Activated CD4-positive, alpha-beta T cell treated with anti-CD3 and anti-CD28 coated beads, Interleukin-2, amount 10 ng/mL, durations not matched to agents 7 days and 5 days (primary cell): ENCODE results near the gene DNAH7. TPM values are rescaled to one million over a fixed set of nuclear protein-coding genes. Genes with fewer than 3 reads are reported as not detected.
"Not testable (repeated sequence)": the region's sequence is repeated elsewhere in the genome, so short reads cannot be mapped to it uniquely, and the experiment has no call there.

ENCODE experiments used
- CTCF ChIA-PET: fragments of 350-600 bp; sonication (Branson Sonifier 250); formaldehyde crosslinking; loops from one replicate; lab custom pipeline; 2021; ENCODE audit warnings: antibody characterized with exemption; lab: Charles Lee
- POLR2A ChIA-PET: fragments of 350-600 bp; sonication (Branson Sonifier 250); formaldehyde crosslinking; loops from one replicate; lab custom pipeline; 2021; ENCODE audit warnings: antibody characterized with exemption; lab: Charles Lee
- DNase-seq: peaks from one replicate; pipeline ENCODE4 v3.0.0-alpha.2; 2020
- H3K27ac Mint-ChIP-seq: one replicate; pipeline ENCODE4 v1.8.0; 2021; ENCODE audit warnings: mild to moderate bottlenecking, moderate library complexity, mixed read lengths
- H3K27me3 Mint-ChIP-seq: one replicate; pipeline ENCODE4 v1.8.0; 2021; ENCODE audit warnings: mixed read lengths
- H3K36me3 Mint-ChIP-seq: one replicate; pipeline ENCODE4 v1.8.0; 2021; ENCODE audit warnings: low read depth, mixed read lengths
- H3K4me1 Mint-ChIP-seq: one replicate; pipeline ENCODE4 v1.8.0; 2021; ENCODE audit warnings: mixed read lengths
- H3K4me3 Mint-ChIP-seq: one replicate; pipeline ENCODE4 v1.8.0; 2021; ENCODE audit warnings: mild to moderate bottlenecking, moderate library complexity, mixed read lengths
- H3K9me3 Mint-ChIP-seq: one replicate; pipeline ENCODE4 v1.8.0; 2021; ENCODE audit warnings: mixed read lengths
- total RNA-seq, 2 experiments: library from RNA; stranded (reverse); gene quantifications; one replicate each; pipeline ENCODE4 v1.2.3, GENCODE V29; 2021

The DNAH7 gene
- total RNA-seq, 2 experiments from 2014 or later, result 0.04 TPM; not detected in 1

GRCh38 chr2:195706161-195706900, 362.3 kb downstream of the DNAH7 start:
- ChIA-PET POLR2A (no interaction called here), CTCF (interaction anchor here (0.7 kb wide), 1 partner anchor 347 kb away, joined by 3 read pairs; no protein-coding TSS in a partner anchor)

GRCh38 chr2:195700480-195700879, 368.2 kb downstream of the DNAH7 start:
- H3K4me1 Mint-ChIP-seq, result peaks cover 5% of the 10 kb centered on the region
- no peak overlapping the region for H3K4me3 Mint-ChIP-seq
- H3K27ac Mint-ChIP-seq, result no peak overlapping the region
- no peaks in the 10 kb centered on the region for H3K27me3 Mint-ChIP-seq
- peaks cover 52% of the 10 kb centered on the region for H3K36me3 Mint-ChIP-seq
- DNase-seq, result no peak
- peaks cover 22% of the 10 kb centered on the region for H3K9me3 Mint-ChIP-seq
- POLR2A ChIA-PET, result no interaction called here
- CTCF ChIA-PET, result no interaction called here

More at GRCh38 chr2:195706161-195706900, 362.3 kb downstream of the DNAH7 start:
- no peak overlapping the region for H3K4me3 Mint-ChIP-seq
- H3K4me1 Mint-ChIP-seq, result no peaks in the 10 kb centered on the region
- H3K9me3 Mint-ChIP-seq, result peaks cover 4% of the 10 kb centered on the region
- peaks cover 37% of the 10 kb centered on the region for H3K36me3 Mint-ChIP-seq
- no peak for DNase-seq
- no peak overlapping the region for H3K27ac Mint-ChIP-seq
- no peaks in the 10 kb centered on the region for H3K27me3 Mint-ChIP-seq

GRCh38 chr2:195697681-195698220, 370.9 kb downstream of the DNAH7 start:
- DNase-seq, result no peak
- Mint-ChIP-seq H3K36me3 (peaks cover 72% of the 10 kb centered on the region), H3K27me3 (no peaks in the 10 kb centered on the region), H3K27ac (no peak overlapping the region), H3K4me1 (peaks cover 13% of the 10 kb centered on the region), H3K4me3 (no peak overlapping the region), H3K9me3 (peaks cover 36% of the 10 kb centered on the region)
- ChIA-PET POLR2A (no interaction called here), CTCF (no interaction called here)

- no peaks in the 10 kb centered on the region for H3K27me3 Mint-ChIP-seq
- CTCF ChIA-PET, result no interaction called here
- H3K27ac Mint-ChIP-seq, result no peak overlapping the region
- H3K36me3 Mint-ChIP-seq, result peaks cover 73% of the 10 kb centered on the region
- H3K9me3 Mint-ChIP-seq, result peaks cover 34% of the 10 kb centered on the region
- POLR2A ChIA-PET, result interaction anchor here (0.8 kb wide), 1 partner anchor 31 kb away, joined by 5 read pairs; no protein-coding TSS in a partner anchor
- DNase-seq, result no peak
- H3K4me3 Mint-ChIP-seq, result no peak overlapping the region
- peaks cover 25% of the 10 kb centered on the region for H3K4me1 Mint-ChIP-seq
These were observed 372.6 kb downstream of the DNAH7 start for GRCh38 chr2:195696012-195696411.

GRCh38 chr2:195695002-195695631, 373.5 kb downstream of the DNAH7 start:
- H3K4me3 Mint-ChIP-seq, result no peak overlapping the region
- CTCF ChIA-PET, result interaction anchor here (0.6 to 1.6 kb wide), 2 partner anchors 17 to 35 kb away, joined by 3 to 6 read pairs; no protein-coding TSS in a partner anchor
- peaks cover 36% of the 10 kb centered on the region for H3K9me3 Mint-ChIP-seq
- DNase-seq, result no peak
- H3K4me1 Mint-ChIP-seq, result peaks cover 25% of the 10 kb centered on the region
- no peak overlapping the region for H3K27ac Mint-ChIP-seq
- H3K27me3 Mint-ChIP-seq, result no peaks in the 10 kb centered on the region
- peaks cover 75% of the 10 kb centered on the region for H3K36me3 Mint-ChIP-seq
- POLR2A ChIA-PET, result no interaction called here

- DNase-seq, result no peak
- POLR2A ChIA-PET, result no interaction called here
- CTCF ChIA-PET, result interaction anchor here (0.6 to 1.6 kb wide), 2 partner anchors 17 to 34 kb away, joined by 3 to 6 read pairs; no protein-coding TSS in a partner anchor
- H3K4me3 Mint-ChIP-seq, result no peak overlapping the region
- H3K36me3 Mint-ChIP-seq, result peaks cover 74% of the 10 kb centered on the region
- no peaks in the 10 kb centered on the region for H3K27me3 Mint-ChIP-seq
- peaks cover 25% of the 10 kb centered on the region for H3K4me1 Mint-ChIP-seq
- no peak overlapping the region for H3K27ac Mint-ChIP-seq
- peaks cover 32% of the 10 kb centered on the region for H3K9me3 Mint-ChIP-seq
These were observed 374.1 kb downstream of the DNAH7 start for GRCh38 chr2:195694553-195694952.

GRCh38 chr2:195692531-195692930, 376.1 kb downstream of the DNAH7 start:
- POLR2A ChIA-PET, H3K27ac Mint-ChIP-seq, H3K27me3 Mint-ChIP-seq, CTCF ChIA-PET, DNase-seq, H3K4me3 Mint-ChIP-seq: not testable (repeated sequence)
- peaks cover 31% of the 10 kb centered on the region for H3K9me3 Mint-ChIP-seq
- peaks cover 61% of the 10 kb centered on the region for H3K36me3 Mint-ChIP-seq
- H3K4me1 Mint-ChIP-seq, result peaks cover 23% of the 10 kb centered on the region

Other genes starting within 250 kb of the DNAH7 start
- gene STK17B, start 102.7 kb upstream of the DNAH7 start, total RNA-seq, result 100 to 1,000 TPM; 329 to 403 TPM